GM13977 (cell line): ENCODE results near the gene ATP11A.
"Not testable (repeated sequence)": the region's sequence is repeated elsewhere in the genome, so short reads cannot be mapped to it uniquely, and the experiment has no call there.

Experiments used
- DNase-seq: peaks from one replicate; pipeline ENCODE4 v3.0.0; 2012; ENCODE audit warnings: low spot score
- in situ Hi-C: fragments of 300-500 bp; cut with MboI; formaldehyde crosslinking; loops from one replicate; pipeline ENCODE4 v1.12.0; 2022; ENCODE audit warnings: low sequenced_read_pairs, low pct_unique_long_range_greater_than_20kb, mixed read lengths, inconsistent platforms; ENCODE audit not compliant: unreplicated experiment
- TF ChIP-seq, protein P1 (sequence below): IDR thresholded peaks from 2 replicates; pipeline ENCODE4 v1.5.1; 2012; ENCODE audit warnings: mild to moderate bottlenecking, control low read depth; ENCODE audit not compliant: insufficient read depth; ENCODE audit errors: extremely low read depth, missing control alignments

Gene ATP11A

DNA sequence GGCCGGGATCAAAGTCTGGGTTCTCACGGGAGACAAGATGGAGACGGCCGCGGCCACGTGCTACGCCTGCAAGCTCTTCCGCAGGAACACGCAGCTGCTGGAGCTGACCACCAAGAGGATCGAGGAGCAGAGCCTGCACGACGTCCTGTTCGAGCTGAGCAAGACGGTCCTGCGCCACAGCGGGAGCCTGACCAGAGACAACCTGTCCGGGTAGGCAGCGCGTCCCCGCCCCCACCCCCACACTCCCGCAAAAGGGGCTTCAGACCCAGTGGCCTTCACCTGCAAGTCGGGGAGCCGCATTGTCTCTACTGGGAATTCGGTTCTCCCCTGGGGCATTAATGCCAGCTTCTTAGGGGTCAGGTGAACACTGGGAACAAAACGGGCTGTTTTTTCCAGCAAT lies 164.5 kb downstream of the ATP11A start:
- in situ Hi-C loops: no loop called here
- TF ChIP-seq, protein P1, sequence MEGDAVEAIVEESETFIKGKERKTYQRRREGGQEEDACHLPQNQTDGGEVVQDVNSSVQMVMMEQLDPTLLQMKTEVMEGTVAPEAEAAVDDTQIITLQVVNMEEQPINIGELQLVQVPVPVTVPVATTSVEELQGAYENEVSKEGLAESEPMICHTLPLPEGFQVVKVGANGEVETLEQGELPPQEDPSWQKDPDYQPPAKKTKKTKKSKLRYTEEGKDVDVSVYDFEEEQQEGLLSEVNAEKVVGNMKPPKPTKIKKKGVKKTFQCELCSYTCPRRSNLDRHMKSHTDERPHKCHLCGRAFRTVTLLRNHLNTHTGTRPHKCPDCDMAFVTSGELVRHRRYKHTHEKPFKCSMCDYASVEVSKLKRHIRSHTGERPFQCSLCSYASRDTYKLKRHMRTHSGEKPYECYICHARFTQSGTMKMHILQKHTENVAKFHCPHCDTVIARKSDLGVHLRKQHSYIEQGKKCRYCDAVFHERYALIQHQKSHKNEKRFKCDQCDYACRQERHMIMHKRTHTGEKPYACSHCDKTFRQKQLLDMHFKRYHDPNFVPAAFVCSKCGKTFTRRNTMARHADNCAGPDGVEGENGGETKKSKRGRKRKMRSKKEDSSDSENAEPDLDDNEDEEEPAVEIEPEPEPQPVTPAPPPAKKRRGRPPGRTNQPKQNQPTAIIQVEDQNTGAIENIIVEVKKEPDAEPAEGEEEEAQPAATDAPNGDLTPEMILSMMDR: no peak

DNA sequence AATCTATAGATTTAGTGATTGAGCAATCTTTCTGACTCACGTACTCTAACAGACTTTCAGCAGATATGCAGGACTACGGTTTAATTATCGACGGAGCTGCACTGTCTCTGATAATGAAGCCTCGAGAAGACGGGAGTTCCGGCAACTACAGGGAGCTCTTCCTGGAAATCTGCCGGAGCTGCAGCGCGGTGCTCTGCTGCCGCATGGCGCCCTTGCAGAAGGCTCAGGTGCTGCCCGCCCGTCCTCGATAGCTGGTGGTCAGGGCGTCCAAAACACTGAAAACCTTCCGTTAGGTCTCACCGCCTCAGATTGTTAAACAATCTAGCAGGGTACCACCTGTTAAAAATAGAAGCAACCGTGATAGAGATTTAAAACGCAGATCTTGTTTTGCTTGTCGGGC lies 166.0 kb downstream of the ATP11A start:
- in situ Hi-C loops: no loop called here
- no peak for DNase-seq
- TF ChIP-seq, protein P1: no peak

More for the DNA sequence above, 164.5 kb downstream of the ATP11A start:
- no peak for DNase-seq

DNA sequence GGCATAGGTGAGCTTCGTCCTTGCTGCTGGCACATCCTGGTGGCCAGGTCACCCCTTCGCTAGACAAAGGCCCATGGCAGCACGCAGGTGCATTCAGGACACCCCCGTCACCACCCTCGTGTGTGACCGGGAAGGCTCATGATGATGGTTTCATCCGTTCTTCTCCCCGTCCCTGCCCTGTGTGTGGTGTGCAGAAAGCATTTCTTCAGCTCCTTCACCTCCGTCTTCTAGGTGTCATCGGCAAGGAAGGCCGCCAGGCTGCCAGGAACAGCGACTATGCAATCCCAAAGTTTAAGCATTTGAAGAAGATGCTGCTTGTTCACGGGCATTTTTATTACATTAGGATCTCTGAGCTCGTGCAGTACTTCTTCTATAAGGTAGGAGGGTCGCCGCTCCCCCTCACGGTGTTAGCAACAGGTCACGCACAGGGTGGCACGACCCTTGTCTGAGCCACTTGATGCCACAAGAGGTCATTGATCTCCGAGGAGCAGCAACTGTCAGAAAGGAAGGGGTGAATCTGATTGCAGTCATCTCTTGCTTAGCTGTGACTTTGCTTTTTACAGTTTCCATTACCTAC lies 168.2 kb downstream of the ATP11A start:
- TF ChIP-seq, protein P1: no peak
- no peak for DNase-seq
- in situ Hi-C loops: no loop called here

DNA sequence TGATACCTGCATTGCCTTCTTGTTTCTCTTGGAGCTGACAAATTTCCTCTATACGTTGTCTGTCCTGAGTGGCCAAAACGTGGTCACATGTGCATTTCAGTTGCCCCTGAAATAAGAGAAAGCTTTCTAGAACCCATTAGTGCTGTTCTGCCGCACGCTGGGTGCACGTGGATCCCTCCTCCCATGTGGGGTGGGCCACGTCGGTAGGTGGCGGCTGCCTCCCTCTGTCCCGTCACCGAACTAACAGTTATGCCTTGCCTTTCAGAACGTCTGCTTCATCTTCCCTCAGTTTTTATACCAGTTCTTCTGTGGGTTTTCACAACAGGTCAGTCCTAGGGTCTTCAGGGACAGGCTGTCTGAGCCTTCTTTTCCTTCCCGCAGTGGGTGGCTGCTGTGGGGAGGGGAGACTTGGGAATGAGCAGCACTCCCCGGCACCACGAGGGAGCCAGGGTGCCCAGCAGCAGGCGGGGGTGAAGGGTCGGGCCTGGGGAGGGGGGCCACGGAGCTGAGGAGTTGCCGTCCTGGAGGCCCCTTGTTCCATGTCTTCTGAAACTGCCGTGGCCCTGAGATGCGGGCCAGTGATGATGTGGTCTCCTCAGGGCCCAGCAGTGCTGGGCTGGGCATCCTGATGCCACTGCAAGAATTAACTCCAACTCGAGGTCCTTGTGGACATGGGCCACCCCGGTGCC lies 169.4 kb downstream of the ATP11A start:
- in situ Hi-C loops: no loop called here
- TF ChIP-seq, protein P1: no peak
- DNase-seq: no peak

DNA sequence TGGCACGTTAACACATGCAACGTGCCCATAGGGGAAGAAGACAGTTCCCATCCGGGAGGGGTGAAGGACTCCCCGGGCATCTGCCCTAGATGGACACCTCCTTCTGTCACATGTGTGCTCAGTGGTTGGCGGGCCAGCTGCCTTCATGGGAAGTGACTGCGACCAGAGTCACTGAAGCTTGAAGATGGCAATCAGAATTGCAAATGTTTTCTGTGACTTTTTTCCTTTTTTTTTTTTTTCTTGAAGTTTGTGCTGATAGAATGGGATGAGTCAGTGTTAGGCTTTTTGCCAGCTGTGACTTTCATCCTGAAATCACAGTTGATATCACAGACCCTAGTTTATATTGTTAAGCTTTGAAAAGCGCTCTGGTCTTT lies 170.0 kb downstream of the ATP11A start:
- TF ChIP-seq, protein P1: no peak
- DNase-seq: no peak
- in situ Hi-C loops: no loop called here

DNA sequence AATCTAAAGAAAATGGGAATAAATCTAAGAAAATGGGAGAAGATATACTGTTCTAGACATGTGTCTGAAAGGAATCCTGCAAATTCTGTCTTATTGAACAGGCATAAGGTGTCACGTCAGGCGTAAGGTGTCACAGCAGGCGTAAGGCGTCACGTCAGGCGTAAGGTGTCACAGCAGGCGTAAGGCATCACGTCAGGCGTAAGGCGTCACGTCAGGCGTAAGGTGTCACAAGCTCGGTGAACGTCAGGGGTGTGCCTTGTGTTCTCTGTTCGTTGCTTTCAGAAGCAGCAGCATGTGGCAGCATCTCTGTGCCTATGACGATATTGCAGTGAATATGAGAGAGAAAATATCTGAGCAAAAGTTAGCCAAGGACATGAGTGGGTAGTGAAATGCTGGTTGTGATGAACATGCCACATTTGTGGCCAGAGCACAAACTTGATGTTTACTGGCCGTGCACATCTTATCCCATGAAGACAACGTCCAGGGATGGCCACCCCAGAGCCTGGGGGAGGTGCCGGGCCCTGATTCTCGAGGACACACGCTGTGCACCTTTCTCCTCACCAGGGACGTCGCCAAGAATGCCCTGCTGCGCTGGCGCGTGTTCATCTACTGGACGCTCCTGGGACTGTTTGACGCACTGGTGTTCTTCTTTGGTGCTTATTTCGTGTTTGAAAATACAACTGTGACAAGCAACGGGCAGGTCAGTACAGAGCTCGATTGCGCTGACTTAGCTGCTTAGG lies 172.2 kb downstream of the ATP11A start:
- DNase-seq: no peak
- in situ Hi-C loops: no loop called here
- TF ChIP-seq, protein P1: no peak

DNA sequence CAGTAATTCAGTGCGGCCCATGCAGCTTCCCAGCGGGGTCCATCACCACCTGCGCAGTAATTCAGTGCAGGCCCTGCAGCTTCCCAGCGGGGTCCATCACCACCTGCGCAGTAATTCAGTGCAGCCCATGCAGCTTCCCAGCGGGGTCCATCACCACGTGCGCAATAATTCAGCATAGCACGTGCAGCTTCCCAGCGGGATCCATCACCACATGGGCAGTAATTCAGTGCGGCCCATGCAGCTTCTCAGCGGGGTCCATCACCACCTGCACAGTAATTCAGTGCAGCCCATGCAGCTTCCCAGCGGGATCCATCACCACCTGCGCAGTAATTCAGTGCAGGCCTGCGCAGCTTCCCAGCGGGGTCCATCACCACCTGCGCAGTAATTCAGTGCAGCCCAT lies 173.5 kb downstream of the ATP11A start:
- in situ Hi-C loops, DNase-seq: not testable (repeated sequence)

DNA sequence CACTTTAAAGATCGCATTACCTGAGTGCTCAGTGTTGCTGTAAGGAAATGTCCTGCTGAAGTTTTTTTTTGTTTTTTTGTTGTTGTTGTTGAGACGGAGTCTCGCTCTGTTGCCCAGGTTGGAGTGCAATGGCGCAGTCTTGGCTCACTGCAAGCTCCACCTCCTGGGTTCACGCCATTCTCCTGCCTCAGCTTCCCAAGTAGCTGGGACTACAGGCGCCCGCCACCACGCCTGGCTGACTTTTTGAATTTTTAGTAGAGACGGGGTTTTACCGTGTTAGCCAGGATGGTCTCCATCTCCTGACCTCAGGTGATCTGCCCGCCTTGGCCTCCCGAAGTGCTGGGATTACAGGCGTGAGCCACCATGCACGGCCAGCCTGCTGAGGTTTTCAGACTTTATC lies 175.6 kb downstream of the ATP11A start:
- DNase-seq, in situ Hi-C loops: not testable (repeated sequence)
